GM19463 (cell line): ENCODE data around the gene HDAC8.
"Not testable (repeated sequence)": the region's sequence is repeated elsewhere in the genome, so short reads cannot be mapped to it uniquely, and the experiment has no call there.

Experiments
- ATAC-seq: cut with Tn5 transposase; IDR thresholded peaks from one replicate; pipeline ENCODE4 v1.9.1; 2021; ENCODE audit warnings: mild to moderate bottlenecking, moderate library complexity; ENCODE audit not compliant: unreplicated experiment

Gene HDAC8

DNA sequence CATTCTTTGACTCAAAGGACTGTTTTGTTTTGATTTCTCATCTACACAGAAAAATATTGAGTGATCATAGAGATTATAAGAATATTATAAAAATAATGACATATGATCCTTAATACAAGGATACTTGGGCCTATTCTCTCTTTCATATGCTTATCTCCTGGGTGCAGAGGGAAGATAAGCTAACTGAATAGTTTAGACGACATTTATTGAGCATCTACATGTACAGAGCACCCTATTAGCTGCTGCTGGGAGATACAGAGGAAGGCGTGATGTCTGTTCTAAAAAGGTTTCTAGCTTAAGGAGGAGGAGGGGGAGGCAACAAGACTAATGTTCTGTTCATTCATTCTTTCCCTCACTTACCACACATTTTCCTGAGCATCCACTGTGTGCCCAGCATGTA is 106.8 kb downstream of the HDAC8 start:
- no peak for ATAC-seq

DNA sequence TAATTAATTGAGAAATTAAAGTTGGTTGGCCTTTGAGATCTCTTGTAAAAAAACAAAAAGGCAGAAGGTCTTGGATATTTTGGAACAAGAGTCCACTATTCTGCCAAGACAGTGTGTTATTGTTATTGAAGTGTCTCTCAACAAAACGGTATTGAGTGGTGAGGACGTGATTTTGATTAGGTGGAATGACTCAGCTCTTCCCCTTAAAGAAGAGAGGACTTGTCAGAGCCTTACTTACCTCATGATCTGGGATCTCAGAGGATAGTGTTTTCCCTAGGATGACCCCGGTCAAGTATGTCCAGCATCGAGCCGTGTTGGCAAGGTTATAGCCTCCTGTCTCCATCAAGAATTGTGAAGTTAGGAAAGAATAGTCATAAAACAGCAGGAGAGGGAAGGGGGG is 110.9 kb downstream of the HDAC8 start:
- no peak for ATAC-seq

DNA sequence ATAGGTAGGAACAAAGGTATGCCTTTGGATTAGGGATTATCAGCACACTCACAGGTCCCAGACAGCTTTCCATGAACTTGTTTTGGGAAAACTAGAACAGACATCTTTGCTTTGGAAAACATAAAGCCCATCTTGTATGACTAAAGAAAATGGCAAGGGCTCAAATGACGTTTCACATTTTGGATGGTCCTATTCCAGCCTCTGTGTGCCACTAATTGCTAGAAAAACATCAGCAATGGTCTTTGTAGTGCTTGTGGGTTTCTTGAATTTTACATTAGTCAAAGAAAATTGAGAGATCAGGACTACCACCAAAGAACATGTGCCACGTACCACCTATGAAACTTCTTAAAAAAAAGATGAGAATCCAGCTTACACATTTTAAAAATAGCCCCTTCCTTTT is 111.4 kb downstream of the HDAC8 start:
- ATAC-seq, result no peak

DNA sequence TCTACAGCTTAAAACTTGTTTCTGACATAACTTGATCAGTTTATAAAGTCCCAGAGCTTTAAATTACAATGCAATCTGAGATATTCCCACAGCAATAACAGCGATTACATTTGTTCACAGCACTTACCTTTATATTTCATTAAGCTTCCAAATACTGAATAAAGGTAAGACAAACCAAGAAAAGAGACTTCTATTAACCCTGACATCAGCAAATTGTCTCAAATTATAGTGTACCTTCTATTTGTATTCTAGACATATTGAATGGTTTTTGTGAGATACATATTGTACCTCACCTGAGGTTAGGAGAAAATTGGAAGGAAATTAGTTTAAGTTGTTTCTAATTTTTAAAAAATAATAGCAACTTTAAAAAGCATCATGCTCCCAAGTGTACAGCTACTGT is 111.9 kb downstream of the HDAC8 start:
- no peak for ATAC-seq

DNA sequence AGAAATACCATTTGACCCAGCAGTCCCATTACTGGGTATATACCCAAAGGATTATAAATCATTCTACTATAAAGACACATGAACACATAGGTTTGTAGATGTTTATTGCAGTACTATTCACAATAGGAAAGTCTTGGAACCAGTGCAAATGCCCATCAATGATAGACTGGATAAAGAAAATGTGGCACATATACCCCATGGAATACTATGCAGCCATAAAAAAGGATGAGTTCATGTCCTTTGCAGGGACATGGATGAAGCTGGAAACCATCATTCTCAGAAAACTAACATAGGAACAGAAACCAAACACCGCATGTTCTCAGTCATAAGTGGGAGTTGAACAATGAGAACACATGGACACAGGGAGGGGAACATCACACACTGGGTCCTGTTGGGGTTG is 123.6 kb downstream of the HDAC8 start:
- not testable (repeated sequence) for ATAC-seq

- ATAC-seq, result not testable (repeated sequence)
Observed at GRCh38 chrX:72440764-72441163, 131.9 kb downstream of the HDAC8 start.

DNA sequence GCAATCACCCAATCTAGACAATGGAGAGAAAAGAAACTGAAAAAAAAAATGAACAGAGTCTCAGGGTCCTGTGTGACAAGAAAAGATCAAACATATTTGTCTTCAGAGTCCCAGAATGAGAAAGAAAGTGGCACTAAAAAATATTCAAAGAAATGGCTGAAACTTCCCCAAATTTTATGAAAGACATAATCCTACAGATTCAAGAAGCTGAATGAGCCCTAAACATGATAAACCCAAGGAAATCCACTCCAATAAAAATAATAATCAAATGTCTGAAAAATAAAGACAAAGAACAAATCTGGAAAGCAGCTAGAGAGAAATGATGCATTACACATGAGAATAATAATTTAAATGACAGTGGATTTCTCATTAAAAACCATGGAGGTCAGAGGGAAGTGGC is 136.6 kb downstream of the HDAC8 start:
- no peak for ATAC-seq

GRCh38 chrX:72430405-72430968 is 142.2 kb downstream of the HDAC8 start:
- no peak for ATAC-seq

DNA sequence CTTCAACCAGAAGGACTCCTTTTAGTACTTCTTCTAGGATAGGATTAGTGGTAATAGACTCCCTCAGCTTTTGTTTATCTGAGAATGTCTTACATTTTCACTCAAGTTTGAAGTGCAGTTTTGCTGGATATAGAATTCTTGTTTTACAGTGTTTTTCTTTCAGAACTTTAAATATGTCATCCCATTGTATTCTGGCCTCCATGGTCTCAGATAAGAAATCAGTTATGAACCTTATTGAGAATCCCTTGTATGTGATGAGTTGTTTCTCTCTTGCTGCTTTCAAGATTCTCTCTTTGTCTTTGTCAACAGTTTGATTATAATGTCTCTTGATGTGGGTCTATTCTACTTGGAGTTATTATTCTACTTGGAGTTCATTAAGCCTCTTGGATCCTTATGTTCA is 150.8 kb downstream of the HDAC8 start:
- no peak for ATAC-seq

DNA sequence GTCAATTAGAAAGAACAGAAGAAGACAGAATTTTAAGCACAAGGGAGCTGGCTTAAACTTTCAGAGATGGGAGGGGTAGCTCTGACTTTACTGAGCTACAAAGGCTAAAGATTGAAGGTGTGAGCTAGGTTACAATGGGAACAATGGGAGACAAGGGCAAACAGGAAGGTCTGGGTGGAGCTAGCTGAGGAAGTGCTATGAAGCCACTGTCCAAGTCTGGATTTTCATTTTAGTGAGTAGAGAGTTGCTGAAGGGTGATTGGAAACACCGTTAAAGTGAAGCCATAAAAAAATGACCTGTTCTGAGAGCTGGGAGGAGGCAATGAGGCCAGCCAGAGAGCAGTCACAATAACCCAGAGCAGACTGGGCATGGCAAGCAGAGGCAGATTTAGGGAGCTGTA is 162.7 kb downstream of the HDAC8 start:
- ATAC-seq, result no peak

DNA sequence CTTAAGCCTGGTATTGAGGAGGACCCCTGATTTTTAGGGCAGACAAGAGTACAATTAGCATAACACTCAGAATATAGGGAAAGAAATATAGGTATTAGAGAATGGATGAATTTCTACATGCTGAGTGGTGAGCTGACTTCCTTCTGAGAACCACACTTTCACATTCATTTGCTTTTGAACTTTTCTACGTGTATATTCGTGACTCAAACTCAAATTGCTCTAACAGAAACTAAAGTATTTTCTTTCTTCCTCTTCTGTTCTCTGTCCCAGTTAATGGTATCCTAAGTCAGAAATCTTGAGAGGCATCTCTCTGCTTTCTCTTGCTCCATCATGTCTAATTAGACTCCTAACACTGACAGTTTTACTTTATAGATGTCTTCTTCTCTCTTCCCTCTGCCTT is 163.8 kb downstream of the HDAC8 start:
- no peak for ATAC-seq

GRCh38 chrX:72405136-72405535 is 167.5 kb downstream of the HDAC8 start:
- ATAC-seq, result not testable (repeated sequence)

- ATAC-seq, result no peak
Observed at GRCh38 chrX:72402614-72403013, 170.0 kb downstream of the HDAC8 start.

DNA sequence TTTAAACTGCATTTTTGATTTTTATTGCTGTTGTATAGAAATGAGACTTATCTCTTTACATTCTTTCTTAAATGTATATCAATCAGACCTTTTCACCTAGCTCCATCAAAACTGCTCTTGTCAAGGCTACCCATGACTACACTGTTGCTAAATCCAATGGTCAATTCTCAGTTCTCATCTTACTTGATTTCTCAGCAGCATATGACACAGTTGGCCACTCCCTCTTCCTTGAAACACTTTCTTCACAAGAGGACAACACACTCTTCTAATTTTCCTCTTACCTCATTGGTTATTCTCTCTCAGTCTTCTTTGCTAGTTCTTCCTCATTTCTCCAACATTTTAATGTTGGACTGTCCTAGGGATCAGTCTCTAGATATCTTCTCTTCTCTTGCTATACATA is 172.8 kb downstream of the HDAC8 start:
- no peak for ATAC-seq

- ATAC-seq, result no peak
Observed at GRCh38 chrX:72396117-72396516, 176.5 kb downstream of the HDAC8 start.

DNA sequence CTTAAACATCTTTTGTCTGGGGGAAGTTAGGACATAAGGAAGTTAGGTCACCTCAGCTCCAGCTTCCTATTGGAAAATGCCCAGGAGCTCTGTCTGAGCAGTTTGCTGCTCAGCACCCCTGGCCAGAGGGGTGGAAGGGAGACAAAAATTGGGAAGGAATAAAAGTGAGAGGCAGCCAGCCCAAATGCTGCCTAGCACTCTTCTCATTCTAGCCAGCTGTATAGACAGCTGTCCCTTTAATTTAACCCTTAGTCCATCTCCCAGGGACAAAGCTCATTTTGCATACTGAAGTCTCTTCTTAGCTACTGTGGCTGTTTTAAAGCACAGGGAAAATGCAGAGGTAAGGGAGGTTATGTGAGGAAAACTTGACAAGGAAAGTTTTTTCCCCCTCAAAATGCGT is 177.4 kb downstream of the HDAC8 start:
- ATAC-seq, result no peak

GRCh38 chrX:72394518-72395170 is 178.0 kb downstream of the HDAC8 start:
- ATAC-seq, result no peak

DNA sequence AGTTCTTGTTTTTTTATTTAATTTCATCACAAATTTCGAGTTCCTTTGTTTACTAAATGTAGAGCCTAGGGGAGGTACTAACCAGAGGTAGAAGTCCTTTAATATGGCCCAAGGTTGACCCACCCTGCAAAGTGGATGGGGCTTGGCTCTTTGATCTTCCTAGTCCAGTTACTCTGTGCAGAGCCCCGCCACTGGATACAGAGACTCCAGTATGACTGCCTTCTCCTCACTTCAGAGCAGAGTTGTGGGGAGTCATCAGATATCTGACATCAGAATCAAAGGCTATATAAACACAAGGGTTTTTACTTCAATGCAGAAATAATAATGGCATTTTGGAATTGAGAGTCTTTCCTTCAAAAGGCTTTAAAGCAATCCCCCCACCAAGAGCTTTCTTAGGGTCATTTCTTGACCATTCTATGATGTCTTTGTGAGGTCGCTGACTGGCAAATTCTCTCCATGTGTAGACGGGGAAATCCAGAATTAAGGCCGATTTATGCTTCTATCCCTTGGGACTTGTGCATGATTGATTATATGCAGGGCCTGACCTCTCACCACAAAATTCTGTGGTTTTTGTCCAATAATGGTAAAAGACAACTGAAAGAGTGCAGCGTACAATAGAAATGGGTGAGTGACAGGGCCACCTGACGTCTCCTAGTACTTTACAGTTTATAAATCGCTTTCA is 178.7 kb downstream of the HDAC8 start:
- no peak for ATAC-seq

- ATAC-seq, result no peak
Observed at GRCh38 chrX:72392816-72393800, 179.5 kb downstream of the HDAC8 start.

DNA sequence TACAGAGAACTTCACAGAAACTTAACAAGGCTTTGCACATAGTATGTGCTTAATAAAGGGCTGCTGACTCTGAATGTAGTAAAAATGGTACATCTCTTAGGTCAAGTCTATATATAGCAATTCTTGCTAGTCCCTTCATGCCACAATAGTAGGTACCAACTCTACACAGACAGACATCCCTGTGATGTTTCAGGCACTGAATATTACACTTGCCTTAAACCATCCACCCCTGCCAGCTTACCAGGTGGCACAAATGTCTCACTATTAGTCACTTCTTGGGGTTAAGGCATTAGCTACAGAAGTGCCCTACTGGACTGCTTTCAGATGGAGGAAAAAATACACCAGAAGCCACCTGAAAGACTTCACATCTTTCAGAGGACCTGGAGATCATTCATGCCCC is 180.6 kb downstream of the HDAC8 start:
- ATAC-seq, result peak; percentile 62

DNA sequence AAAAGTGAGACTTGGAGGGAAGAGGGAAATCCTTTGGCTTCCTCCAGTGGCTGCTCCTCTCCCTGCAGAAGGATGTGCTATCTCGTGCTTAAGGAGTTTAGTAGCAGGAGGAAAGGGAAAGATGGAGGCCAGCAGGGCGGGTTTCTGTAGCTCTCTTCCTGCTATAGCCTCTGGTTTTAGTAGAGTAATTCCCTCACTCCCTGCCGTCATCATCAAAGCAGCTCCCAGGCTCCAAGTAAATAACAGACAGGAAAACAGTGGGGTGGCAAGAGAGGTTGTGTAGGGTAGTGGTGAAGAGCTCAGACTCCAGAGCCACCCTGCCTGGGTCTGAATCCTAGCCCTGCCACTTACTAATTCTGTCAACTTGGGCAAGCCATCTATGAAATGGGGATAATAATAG is 185.4 kb downstream of the HDAC8 start:
- ATAC-seq, result no peak
